ENCODE data around the gene ONECUT3. TPM values are rescaled to one million over a fixed set of nuclear protein-coding genes. Genes with fewer than 3 reads are reported as not detected.

The ONECUT3 gene
- total RNA-seq, 2 donors from 2014 or later, result 0.26 TPM; not detected in 1

DNA sequence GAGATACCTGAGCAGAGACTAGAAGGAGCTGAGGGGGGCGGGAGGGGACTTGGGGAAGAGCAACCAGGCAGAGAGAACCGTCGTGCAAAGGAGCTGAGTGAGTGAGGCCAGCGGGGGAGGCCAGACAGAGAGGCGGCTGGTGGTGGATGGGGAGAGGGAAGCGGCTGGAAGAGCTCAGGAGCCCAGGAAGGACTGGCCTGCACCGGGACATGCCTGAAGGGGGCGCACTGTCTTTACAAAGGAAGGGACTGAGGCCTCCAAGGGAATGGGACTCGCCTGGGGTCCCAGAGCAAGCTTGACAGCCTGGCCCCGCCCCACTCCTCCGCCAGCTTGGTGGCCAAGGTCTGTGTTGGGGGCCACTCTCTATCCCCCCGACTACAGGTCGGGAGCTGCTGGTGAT, 14.9 kb downstream of the ONECUT3 start:
- ATAC-seq, result no peak
- TF ChIP-seq, protein P1, sequence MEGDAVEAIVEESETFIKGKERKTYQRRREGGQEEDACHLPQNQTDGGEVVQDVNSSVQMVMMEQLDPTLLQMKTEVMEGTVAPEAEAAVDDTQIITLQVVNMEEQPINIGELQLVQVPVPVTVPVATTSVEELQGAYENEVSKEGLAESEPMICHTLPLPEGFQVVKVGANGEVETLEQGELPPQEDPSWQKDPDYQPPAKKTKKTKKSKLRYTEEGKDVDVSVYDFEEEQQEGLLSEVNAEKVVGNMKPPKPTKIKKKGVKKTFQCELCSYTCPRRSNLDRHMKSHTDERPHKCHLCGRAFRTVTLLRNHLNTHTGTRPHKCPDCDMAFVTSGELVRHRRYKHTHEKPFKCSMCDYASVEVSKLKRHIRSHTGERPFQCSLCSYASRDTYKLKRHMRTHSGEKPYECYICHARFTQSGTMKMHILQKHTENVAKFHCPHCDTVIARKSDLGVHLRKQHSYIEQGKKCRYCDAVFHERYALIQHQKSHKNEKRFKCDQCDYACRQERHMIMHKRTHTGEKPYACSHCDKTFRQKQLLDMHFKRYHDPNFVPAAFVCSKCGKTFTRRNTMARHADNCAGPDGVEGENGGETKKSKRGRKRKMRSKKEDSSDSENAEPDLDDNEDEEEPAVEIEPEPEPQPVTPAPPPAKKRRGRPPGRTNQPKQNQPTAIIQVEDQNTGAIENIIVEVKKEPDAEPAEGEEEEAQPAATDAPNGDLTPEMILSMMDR (IDR thresholded peaks at IDR 0.05), result peak in 1 of 7 experiments; percentile 9
- no peak for TF ChIP-seq POLR2A (IDR thresholded peaks at IDR 0.05)
- Histone ChIP-seq H3K27me3 (peaks cover 0 to 59% of the 10 kb centered on the region in 2 donors), H3K36me3 (replicated peaks in 1 of 2; ENCODE audit: insufficient read depth in 1 of 2, low read depth in 2 of 2) (no peaks in the 10 kb centered on the region), H3K4me1 (no peaks in the 10 kb centered on the region), H3K4me3 (no peak overlapping the region), H3K9me3 (peaks cover 0 to 10% (median 0%) of the 10 kb centered on the region in 3 donors), H3K27ac (no peak overlapping the region)
- DNase-seq, result no peak
- 17% methylated on average over 13 of the region's 13 CpGs for WGBS, 2 donors
- intact Hi-C loops (cut with DNase I), result loop anchor here (5.0 kb wide), 1 partner anchor 221 kb away; no protein-coding TSS in a partner anchor

DNA sequence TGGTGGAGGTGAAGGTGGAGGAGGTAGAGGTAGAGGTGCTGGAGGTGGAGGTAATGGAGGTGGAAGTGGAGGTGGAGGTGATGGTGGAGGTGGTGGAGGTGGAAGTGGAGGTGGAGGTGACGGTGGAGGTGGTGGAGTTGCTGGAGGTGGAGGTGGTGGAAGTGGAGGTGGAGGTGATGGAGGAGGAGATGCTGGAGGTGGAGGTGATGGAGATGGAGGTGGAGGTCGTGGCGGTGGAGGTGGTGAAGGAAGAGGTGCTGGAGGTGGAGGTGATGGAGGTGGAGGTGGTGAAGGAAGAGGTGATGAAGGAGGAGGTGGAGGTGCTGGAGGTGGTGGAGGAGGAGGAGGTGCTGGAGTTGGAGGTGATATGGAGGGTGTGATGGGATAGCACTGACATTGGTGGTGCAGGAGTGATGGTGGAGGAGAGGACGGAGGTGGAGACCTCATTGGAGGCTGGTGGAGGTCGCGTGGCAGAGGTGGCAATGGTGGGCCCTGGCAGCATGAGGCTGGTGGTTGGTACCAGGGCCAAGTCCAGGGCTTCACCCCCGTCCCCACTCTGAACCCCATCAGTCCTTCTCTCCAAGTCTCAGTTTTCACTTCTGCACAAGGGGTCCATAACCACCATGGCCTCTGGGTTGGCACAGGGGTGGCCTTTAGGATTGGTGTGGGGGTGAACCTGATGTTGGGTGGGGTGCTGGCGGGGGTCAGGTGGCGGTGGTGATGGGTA, 15.8 kb downstream of the ONECUT3 start:
- peaks cover 0 to 10% (median 0%) of the 10 kb centered on the region in 3 donors for H3K9me3 ChIP-seq
- 56 to 64% methylated on average over 8 to 9 of the region's 9 CpGs for WGBS, 2 donors
- no peaks in the 10 kb centered on the region for H3K36me3 ChIP-seq (replicated peaks in 1 of 2; ENCODE audit: insufficient read depth in 1 of 2, low read depth in 2 of 2)
- intact Hi-C loops (cut with DNase I), result loop anchor here (5.0 kb wide), 1 partner anchor 222 kb away; no protein-coding TSS in a partner anchor
- TF ChIP-seq POLR2A (IDR thresholded peaks at IDR 0.05), result no peak
- TF ChIP-seq, protein P1 (IDR thresholded peaks at IDR 0.05), result no peak
- H3K27me3 ChIP-seq, result peaks cover 0 to 52% of the 10 kb centered on the region in 2 donors
- ATAC-seq (no peak), DNase-seq (no peak)
- no peak overlapping the region for H3K27ac ChIP-seq
- H3K4me3 ChIP-seq, result no peak overlapping the region
- no peaks in the 10 kb centered on the region for H3K4me1 ChIP-seq

DNA sequence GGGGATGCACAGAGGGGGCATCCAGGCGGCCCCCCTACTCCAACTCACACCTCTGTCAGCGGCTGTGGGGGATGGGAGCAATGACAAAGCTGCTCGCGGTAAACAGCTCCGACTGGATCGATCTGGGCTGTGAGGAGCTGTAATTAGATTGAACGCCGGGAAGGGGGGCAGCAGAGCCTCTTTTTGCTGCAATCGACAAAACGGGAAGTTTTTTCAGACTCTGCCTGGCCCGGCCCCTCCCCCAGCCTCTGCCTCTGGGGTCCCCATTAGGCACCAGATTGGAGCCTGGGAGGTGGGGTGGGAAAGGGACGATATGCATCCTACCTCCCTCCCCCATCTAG, 16.3 kb downstream of the ONECUT3 start:
- peaks cover 0 to 49% of the 10 kb centered on the region in 2 donors for H3K27me3 ChIP-seq
- H3K4me3 ChIP-seq, result no peak overlapping the region
- H3K27ac ChIP-seq, result no peak overlapping the region
- no peak for ATAC-seq
- TF ChIP-seq, protein P1 (IDR thresholded peaks at IDR 0.05), result no peak
- no peak for TF ChIP-seq POLR2A (IDR thresholded peaks at IDR 0.05)
- no peaks in the 10 kb centered on the region for H3K4me1 ChIP-seq
- DNase-seq, result no peak
- WGBS, 2 donors, result 4 to 10% methylated on average over 8 to 12 of the region's 12 CpGs
- no peaks in the 10 kb centered on the region for H3K36me3 ChIP-seq (replicated peaks in 1 of 2; ENCODE audit: insufficient read depth in 1 of 2, low read depth in 2 of 2)
- intact Hi-C loops (cut with DNase I), result loop anchor here (5.0 kb wide), 1 partner anchor 222 kb away; no protein-coding TSS in a partner anchor
- peaks cover 0 to 10% (median 0%) of the 10 kb centered on the region in 3 donors for H3K9me3 ChIP-seq

DNA sequence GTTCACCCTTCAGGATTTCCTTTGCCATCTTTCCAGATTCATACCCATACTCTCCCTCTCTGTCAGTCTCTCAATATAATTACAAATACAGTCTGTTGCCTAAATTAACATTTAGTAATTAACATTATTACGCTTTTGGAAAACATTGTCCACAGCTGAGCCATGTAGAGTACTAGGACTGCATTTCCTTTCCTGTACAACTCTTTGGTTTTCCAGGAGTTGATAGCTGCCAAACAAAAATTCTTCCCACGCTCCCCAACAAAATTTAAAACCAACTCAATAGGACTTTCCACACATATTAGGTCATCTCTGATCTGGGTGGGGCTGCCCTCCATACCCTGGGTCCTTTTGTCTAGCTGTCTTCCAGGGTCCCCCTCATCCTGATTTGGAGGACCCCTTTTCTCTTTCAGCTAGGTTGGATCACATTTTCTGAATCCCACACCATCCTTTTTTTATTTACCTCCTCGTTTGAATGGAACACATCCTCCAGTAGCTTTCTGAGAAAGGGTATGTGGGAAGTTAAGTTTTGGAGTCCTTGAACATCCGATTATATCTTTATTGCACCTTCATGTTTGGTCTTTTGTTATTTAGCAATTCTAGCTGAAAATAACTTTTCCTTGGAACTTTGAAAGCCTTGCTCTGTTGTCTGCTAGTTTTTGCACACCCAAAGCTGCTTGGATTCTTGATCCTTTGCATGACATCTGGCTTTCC, 17.7 kb downstream of the ONECUT3 start:
- H3K27me3 ChIP-seq, result peaks cover 0 to 50% of the 10 kb centered on the region in 2 donors
- H3K27ac ChIP-seq, result no peak overlapping the region
- WGBS, 2 donors, result 80 to 81% methylated on average over 4 of the region's 4 CpGs
- TF ChIP-seq, protein P1 (IDR thresholded peaks at IDR 0.05), result no peak
- TF ChIP-seq POLR2A (IDR thresholded peaks at IDR 0.05), result no peak
- no peak overlapping the region for H3K4me3 ChIP-seq
- H3K36me3 ChIP-seq (replicated peaks in 1 of 2; ENCODE audit: insufficient read depth in 1 of 2, low read depth in 2 of 2), result no peaks in the 10 kb centered on the region
- H3K9me3 ChIP-seq, result peaks cover 0 to 10% (median 0%) of the 10 kb centered on the region in 3 donors
- intact Hi-C loops (cut with DNase I), result no loop called here
- no peaks in the 10 kb centered on the region for H3K4me1 ChIP-seq
- no peak for DNase-seq
- ATAC-seq, result no peak
